Measurements from ENCODE around the gene LMO4. TPM values are rescaled to one million over a fixed set of nuclear protein-coding genes. Genes with fewer than 3 reads are reported as not detected.

Gene LMO4
- total RNA-seq, 2 donors from 2014 or later, result 31.5 to 46.6 TPM

DNA sequence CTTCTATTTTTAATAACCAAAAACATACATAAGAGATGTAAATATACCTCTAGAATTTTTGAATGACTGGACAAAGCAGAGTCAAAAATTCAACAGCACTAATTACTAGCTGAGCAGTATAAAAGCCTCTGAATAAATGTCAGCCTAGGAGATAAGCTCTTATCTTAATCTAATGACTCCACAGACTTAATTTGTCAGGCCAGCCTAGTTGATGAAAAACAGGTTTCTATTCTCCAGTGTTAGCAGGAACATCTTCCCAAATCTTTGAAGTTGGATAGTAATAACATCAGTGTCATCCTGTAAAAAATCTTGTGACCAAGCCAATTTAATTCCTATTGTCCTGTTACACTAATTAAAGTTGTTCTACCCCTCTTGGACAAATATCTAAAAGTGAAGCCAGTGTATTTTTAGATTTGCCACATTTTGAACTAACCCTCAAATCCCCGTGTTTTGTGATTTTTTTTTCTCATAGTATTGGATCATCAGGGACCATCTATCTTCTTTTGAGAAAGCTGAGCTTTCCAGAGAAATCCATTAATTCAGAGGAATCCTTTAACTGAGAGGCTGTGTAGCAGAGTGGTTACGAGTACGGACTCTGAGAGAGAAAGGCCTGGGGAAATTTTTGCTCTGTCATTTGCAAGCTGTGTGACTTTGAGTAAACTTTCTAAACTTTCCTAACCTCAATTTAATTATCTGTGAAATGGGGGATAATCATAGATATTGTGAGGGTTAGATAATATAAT, 41.2 kb downstream of the LMO4 start:
- Histone ChIP-seq H3K9me3 (no peaks in the 10 kb centered on the region), H3K27me3 (replicated peaks; ENCODE audit: insufficient read depth) (no peaks in the 10 kb centered on the region), H3K27ac (no peak overlapping the region), H3K4me1 (ENCODE audit: control insufficient read depth in 1 of 2, low read depth in 2 of 2) (peaks cover 0 to 8% of the 10 kb centered on the region in 2 donors), H3K4me3 (no peak overlapping the region), H3K36me3 (no peaks in the 10 kb centered on the region)
- ATAC-seq (ENCODE audit: insufficient number of reproducible peaks, low FRiP score, low read depth), result no peak
- no peak for DNase-seq (ENCODE audit: low spot score)
- TF ChIP-seq, protein P1, sequence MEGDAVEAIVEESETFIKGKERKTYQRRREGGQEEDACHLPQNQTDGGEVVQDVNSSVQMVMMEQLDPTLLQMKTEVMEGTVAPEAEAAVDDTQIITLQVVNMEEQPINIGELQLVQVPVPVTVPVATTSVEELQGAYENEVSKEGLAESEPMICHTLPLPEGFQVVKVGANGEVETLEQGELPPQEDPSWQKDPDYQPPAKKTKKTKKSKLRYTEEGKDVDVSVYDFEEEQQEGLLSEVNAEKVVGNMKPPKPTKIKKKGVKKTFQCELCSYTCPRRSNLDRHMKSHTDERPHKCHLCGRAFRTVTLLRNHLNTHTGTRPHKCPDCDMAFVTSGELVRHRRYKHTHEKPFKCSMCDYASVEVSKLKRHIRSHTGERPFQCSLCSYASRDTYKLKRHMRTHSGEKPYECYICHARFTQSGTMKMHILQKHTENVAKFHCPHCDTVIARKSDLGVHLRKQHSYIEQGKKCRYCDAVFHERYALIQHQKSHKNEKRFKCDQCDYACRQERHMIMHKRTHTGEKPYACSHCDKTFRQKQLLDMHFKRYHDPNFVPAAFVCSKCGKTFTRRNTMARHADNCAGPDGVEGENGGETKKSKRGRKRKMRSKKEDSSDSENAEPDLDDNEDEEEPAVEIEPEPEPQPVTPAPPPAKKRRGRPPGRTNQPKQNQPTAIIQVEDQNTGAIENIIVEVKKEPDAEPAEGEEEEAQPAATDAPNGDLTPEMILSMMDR (IDR thresholded peaks at IDR 0.05), result no peak

DNA sequence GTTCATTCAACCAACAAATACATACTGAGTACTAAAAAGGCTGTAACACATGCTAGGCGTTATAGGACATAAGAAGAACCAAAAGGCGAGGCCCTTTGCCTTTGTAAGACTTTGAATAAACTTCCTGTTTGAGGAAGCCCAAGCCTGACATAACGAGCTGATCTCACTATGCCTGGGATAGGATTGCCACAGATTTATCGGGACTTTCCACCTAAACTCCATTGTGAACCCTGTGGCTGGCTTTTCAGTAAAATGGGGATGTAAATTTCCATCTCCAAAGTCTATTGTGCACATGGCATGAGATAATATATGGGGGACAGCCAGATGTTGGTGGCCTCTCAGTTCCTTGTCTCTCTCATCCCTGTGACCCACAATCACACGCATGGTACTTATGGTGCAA, 41.9 kb downstream of the LMO4 start:
- TF ChIP-seq, protein P1 (IDR thresholded peaks at IDR 0.05), result no peak
- no peak for DNase-seq (ENCODE audit: low spot score)
- Histone ChIP-seq H3K9me3 (no peaks in the 10 kb centered on the region), H3K27ac (no peak overlapping the region), H3K4me1 (ENCODE audit: control insufficient read depth in 1 of 2, low read depth in 2 of 2) (peaks cover 0 to 8% of the 10 kb centered on the region in 2 donors), H3K36me3 (no peaks in the 10 kb centered on the region), H3K27me3 (replicated peaks; ENCODE audit: insufficient read depth) (no peaks in the 10 kb centered on the region), H3K4me3 (no peak overlapping the region)
- no peak for ATAC-seq (ENCODE audit: insufficient number of reproducible peaks, low FRiP score, low read depth)

DNA sequence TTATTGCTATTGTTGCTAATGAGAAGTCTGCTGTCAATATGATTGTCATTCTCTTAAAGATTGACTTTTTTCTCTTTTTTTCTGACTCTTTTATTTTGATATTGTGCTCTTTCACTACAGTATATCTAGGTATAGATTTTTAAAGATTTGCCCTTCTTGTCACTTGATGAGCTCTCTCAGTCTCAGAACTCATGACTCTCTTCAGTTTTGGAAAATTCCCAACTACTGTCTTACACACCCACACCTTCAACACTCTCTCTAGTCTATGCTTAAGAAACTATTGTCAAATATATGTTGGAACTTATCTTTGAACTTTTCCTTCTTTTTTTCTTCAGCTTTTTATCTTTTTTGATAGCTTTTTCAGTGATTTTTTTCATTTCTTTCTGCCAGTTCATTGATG, 50.6 kb downstream of the LMO4 start:
- ATAC-seq (ENCODE audit: insufficient number of reproducible peaks, low FRiP score, low read depth), result no peak
- no peaks in the 10 kb centered on the region for H3K36me3 ChIP-seq
- no peaks in the 10 kb centered on the region for H3K27me3 ChIP-seq (replicated peaks; ENCODE audit: insufficient read depth)
- DNase-seq (ENCODE audit: low spot score), result no peak
- TF ChIP-seq, protein P1 (IDR thresholded peaks at IDR 0.05), result no peak
- H3K9me3 ChIP-seq, result no peaks in the 10 kb centered on the region
- no peak overlapping the region for H3K4me3 ChIP-seq
- no peaks in the 10 kb centered on the region for H3K4me1 ChIP-seq (ENCODE audit: control insufficient read depth in 1 of 2, low read depth in 2 of 2)
- H3K27ac ChIP-seq, result no peak overlapping the region

DNA sequence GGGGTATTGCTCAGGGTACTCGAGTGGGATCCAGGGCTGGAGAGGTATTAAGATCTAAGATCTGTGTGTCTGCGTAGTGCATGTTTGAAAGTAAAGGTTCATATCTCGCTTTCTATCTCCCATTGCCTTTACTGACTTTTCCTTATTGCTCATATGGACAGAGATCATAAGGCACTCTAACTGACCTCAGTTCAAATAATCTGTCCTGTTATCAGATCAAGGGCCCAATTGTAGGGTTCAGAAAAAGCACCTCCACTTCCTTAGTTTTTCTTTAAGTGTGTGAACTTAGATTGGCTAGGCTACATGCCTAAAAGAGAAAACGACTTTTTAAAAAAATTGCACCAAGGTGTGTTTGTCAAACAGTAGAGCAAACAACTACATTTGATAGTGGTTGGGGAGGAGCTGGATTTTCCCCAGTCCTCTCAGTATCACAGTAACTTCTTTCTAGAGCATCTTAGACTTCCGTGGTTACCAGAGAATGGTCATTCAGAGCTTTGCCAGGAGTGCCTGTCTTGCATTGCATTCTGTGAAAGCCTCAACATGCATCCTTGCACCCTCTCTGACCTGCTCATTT, 57.6 kb downstream of the LMO4 start:
- DNase-seq (ENCODE audit: low spot score), result no peak
- H3K4me3 ChIP-seq, result no peak overlapping the region
- TF ChIP-seq, protein P1 (IDR thresholded peaks at IDR 0.05), result no peak
- no peaks in the 10 kb centered on the region for H3K36me3 ChIP-seq
- H3K27me3 ChIP-seq (replicated peaks; ENCODE audit: insufficient read depth), result no peaks in the 10 kb centered on the region
- no peak for ATAC-seq (ENCODE audit: insufficient number of reproducible peaks, low FRiP score, low read depth)
- no peak overlapping the region for H3K27ac ChIP-seq
- H3K9me3 ChIP-seq, result no peaks in the 10 kb centered on the region
- H3K4me1 ChIP-seq (ENCODE audit: control insufficient read depth in 1 of 2, low read depth in 2 of 2), result no peaks in the 10 kb centered on the region

DNA sequence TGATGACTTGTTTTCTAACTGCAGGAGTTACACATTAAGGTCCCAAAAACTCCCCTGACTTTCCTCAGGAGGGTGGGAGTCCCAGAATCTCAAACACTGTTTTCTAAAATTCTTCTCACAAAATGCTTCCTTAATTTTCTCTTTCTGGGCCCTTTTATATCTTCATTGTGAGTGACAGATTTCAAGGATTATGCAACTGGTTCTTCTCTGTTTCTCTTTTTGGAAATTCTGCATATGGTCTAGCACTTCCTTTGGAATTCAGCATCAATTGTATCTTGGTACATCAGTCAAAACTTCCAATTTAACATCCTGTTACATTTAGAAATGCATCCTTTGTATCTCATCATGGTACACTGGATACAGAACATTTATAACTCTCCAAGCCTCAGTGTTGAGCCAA, 59.7 kb downstream of the LMO4 start:
- Histone ChIP-seq H3K4me1 (ENCODE audit: control insufficient read depth in 1 of 2, low read depth in 2 of 2) (peaks cover 0 to 14% of the 10 kb centered on the region in 2 donors), H3K27me3 (replicated peaks; ENCODE audit: insufficient read depth) (no peaks in the 10 kb centered on the region), H3K9me3 (no peaks in the 10 kb centered on the region), H3K36me3 (no peaks in the 10 kb centered on the region), H3K27ac (no peak overlapping the region), H3K4me3 (no peak overlapping the region)
- TF ChIP-seq, protein P1 (IDR thresholded peaks at IDR 0.05), result no peak
- no peak for DNase-seq (ENCODE audit: low spot score)
- ATAC-seq (ENCODE audit: insufficient number of reproducible peaks, low FRiP score, low read depth), result no peak
